GM10266 (cell line): ENCODE data around the gene SLC6A18.
"Not testable (repeated sequence)": the region's sequence is repeated elsewhere in the genome, so short reads cannot be mapped to it uniquely, and the experiment has no call there.

Source experiments
- DNase-seq: peaks from one replicate; pipeline ENCODE4 v3.0.0; 2012; ENCODE audit errors: extremely low spot score
- TF ChIP-seq, protein P1 (sequence below): IDR thresholded peaks from 2 replicates; pipeline ENCODE4 v1.5.1; 2012; ENCODE audit warnings: mild to moderate bottlenecking, low read depth; ENCODE audit not compliant: control insufficient read depth, insufficient read depth; ENCODE audit errors: missing control alignments

SLC6A18 gene

DNA sequence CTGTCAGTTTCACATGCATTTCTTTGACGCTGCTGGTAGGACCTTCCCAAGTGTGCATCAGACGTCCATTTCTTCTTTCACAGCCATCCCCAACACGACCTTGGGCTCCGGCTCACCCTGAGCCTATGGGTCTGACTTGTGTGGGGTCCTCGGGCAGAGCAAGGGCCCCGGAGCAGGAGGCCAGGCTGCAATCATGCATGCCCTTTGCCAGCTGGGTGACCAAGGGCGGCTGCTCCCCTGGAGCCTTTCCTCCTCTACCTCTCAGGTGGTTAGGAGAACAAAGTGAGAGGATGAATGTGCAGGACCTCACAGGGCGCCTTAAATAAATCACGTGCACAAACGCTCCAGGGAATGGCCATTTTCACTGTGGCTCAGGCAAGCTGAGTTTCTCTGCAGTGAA, 36.5 kb downstream of the SLC6A18 start:
- TF ChIP-seq, protein P1, sequence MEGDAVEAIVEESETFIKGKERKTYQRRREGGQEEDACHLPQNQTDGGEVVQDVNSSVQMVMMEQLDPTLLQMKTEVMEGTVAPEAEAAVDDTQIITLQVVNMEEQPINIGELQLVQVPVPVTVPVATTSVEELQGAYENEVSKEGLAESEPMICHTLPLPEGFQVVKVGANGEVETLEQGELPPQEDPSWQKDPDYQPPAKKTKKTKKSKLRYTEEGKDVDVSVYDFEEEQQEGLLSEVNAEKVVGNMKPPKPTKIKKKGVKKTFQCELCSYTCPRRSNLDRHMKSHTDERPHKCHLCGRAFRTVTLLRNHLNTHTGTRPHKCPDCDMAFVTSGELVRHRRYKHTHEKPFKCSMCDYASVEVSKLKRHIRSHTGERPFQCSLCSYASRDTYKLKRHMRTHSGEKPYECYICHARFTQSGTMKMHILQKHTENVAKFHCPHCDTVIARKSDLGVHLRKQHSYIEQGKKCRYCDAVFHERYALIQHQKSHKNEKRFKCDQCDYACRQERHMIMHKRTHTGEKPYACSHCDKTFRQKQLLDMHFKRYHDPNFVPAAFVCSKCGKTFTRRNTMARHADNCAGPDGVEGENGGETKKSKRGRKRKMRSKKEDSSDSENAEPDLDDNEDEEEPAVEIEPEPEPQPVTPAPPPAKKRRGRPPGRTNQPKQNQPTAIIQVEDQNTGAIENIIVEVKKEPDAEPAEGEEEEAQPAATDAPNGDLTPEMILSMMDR: no peak
- no peak for DNase-seq

DNA sequence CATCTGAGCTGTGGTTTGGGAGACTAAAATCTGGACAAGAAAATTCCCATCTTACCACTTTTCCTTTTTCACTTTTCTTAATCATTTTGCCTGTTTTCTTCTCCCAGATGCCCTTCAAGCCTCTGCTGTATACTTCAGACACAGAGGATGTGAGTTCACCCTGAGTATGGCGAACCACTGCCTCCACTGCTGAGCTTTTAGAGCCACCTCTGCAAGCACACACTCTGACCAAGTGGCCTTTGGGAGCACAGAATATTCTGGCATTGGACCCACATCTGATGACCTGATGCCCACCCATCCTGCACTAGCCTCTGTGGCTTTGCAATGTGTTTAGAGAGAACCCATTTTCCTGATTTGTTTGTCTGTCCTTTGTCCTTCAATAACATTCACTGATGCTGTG, 37.2 kb downstream of the SLC6A18 start:
- no peak for DNase-seq
- TF ChIP-seq, protein P1: no peak

DNA sequence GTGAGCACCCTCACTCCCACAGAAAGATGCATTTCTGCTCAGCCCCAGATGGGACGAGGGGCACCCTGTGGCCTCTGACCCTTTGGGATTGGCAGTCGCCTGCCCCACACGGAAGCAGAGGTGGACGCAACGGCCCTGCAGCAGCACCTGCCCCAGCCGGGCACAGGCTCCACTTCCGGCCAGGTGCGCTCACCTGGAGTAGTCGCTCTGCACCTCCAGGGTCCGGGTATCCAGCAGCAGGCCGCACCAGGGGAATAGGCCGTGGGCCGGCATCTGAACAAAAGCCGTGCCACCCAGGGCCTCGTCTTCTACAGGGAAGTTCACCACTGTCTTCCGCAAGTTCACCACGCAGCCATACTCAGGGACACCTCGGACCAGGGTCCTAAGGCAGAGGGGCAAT, 39.0 kb downstream of the SLC6A18 start:
- DNase-seq: no peak
- TF ChIP-seq, protein P1: no peak

DNA sequence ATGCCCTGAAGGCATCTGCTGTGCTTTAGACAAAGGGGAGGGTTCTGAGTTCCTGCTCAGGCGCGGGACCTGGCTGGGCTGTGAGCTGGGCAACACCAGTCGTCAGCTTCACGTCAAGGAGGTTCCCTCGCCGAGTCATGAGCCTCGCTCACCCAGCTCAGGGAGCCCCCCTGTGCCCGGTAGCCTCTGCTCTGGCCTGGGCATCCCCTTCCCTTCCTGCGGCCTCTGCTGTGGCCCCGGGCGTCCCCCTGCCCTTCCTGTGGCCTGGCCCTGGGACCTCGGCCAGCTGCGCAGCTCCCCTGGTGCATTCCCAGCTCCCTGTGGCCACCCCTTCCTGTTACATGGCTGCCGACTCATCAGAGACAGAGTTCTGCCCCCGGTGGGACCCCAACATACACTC, 39.8 kb downstream of the SLC6A18 start:
- no peak for DNase-seq
- TF ChIP-seq, protein P1: no peak

DNA sequence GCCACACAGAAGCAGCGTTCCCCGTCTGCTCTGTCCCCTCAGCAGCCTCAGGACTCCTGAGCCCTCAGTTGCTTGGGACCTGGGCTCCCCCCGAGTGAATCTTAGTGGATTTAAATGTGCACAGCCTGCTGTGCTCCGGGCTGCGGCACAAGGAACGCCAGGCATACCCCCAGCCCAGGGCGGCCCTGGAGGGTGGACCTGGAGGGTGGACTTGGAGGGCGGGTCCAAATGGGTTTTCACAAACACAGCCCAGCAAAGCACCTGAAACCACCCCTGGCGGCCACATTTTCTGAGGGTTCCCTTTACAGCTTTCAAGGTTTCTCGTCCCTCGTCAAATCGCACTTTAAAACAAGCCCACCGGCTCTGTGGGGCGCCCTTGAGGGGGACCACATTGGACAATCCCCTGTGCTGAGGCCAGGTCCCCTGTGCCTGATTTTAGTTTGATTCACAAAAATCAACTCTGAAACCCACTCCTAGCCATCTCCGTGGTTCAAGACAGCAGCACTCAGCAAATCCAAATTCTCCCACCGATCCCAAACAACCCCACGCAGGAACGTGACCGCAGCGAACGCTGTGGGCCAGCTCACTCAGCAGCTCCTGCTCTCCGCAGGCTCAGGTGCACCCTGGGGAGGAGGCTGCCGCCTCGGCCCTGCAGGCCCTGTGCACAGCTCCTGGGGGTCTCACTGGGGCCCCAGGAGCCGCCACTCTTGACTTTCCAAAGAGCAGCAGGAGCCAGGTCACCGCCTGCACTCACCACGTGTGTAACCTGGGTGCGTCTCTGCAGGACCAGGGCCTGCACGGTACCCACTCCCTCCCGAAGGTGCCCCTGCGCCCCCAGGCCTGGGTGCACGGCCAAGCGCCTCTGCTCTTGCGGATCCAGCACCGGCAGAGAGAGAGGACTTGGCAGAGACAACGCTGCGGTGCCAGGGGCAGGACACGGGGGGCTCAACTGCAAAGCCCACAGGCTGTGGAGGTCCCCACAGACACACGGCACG, 40.6 kb downstream of the SLC6A18 start:
- TF ChIP-seq, protein P1: no peak
- no peak for DNase-seq

DNA sequence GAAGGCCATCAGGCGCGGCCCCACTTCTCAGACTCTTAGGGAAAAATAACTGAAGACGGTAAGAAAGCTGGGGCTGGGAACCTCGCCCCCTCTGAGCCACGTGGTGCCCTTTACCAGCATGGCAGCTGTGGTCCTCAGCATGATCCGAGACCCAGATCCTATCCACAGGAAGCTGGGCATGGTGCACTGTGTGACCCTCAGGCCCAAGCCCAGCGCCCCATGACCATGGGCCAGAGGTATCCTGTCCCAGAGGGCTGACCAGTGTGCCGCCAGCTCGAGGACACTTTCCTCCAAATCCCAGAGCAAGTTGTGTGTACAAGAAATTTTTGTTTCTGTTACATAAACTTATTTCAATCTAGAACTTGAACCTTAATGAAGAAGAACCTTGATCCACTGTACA, 41.6 kb downstream of the SLC6A18 start:
- TF ChIP-seq, protein P1: no peak

DNA sequence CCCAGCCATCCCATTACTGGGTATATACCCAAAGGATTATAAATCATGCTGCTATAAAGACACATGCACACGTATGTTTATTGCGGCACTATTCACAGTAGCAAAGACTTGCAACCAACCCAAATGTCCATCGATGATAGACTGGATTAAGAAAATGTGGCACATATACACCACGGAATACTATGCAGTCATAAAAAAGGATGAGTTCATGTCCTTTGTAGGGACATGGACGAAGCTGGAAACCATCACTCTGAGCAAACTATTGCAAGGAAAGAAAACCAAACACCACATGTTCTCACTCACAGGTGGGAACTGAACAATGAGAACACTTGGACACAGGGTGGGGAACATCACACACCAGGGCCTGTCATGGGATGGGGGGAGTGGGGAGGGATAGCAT, 42.3 kb downstream of the SLC6A18 start:
- DNase-seq: not testable (repeated sequence)

More for the DNA sequence above, 41.6 kb downstream of the SLC6A18 start:
- DNase-seq: no peak
